Medulla oblongata (tissue), 1 donor: ENCODE measurements around the gene LRRFIP1.

Source experiments
- DNase-seq: peaks from one replicate; pipeline ENCODE4 v3.0.0-alpha.2; 2015; ENCODE audit errors: extremely low spot score

Gene LRRFIP1

DNA sequence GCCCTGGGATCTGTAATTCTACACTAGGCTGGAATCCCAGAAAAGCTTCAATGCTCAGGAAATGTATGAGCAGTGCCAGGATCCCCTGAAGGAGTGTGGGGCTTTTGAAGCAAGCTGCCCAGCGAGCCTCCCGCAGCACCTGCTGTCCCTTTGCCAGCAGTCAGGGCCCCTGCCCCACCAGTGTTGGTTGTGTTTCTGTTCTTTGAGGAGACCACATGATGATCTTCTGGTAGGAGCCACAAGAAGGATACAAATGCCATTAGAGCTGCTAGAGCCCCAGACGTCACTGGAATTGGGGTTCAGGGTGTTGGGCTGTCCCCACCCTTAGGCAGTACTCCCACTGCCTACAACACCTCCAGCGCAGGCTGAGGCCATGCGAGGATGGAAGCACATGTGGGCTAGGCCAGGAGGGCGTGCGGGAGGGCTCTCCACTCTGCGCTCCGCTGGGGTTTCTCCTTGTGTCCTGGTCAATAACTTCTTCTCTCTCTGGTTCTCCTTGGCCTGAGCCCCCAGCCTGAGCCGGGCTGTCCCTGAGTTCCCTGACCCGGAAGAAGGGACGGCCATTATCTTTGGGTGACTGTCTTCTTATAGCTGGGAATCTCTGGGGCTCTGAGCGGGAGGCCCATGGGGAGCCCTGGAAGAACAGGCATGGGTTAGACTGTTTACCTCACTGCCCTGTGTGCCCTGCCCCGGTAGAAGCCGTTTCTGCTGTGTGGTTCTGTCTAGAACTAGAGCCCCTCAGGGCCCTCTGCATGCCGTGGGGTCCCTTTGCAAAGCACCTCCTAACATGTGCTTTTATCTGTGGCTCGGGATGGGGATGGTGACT, 73.9 kb downstream of the LRRFIP1 start:
- DNase-seq = no peak

DNA sequence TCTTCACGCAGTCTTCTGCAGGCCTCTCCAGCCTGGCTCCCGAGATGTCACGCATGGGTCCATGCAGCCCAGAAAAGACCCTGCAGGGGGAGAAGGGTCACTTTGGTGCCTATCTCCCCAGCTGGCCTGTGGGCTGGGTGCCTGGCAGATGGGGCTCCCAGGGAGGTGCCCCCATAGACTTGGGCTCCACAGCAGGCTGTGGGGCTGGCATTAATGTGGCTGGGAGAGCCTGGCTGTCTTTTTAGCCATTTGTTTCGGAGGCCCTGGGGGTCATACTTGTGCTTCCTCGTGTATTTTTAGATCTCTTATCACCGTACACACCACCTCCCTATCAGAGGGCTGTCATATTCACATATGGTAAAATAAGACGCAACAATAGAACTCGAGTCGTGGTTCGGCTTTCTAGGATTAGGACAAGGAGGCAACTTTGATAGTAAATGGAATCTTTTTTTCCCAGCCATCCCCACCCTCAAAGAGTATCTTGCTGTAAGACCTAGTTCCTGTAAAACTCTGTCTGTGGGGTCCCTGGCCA, 74.5 kb downstream of the LRRFIP1 start:
- no peak for DNase-seq

DNA sequence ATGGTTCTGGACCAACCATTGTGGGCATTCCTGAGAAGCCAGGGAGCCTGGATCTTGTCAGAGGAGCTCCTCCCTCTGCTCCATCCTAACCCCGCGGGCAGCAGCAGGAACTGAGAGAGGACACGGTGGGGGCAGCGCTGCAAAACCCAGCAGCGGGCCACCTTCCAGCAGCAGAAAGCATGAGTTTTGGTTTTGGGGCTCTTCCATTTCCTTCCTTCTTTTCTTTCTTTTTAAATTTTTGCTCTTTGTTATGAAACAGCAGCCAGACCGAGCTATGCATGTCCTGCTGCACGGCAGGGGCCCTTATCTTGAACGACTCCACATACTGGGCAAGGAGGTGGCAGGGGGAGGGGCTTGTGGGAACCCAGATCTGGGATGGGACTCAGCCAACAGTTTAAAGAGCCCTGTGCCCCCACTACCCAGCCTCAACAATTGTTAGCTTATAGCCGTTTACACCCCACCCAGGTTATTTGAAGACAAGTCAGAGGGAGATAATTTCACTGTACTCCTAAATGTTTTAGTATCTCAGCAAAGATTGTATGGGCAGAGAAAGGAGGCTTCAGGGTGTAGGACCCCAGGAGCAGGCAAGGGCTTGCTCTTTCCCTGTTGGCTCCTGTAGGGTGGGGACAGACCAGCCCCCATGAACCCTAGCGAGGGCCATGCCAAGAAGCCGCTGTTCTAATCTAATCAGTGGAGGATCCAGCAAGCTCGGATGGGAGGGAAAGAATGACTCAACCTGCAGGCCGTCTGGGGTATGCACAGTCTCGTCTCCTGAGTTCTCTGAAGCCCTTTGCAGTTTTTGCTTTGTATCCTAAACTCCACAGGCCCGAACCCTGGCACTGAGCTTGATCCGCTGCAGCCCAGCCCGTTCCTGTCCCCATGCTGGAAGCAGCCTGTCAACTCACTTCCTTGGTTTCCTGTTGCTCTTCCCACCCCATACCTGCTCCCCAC, 75.3 kb downstream of the LRRFIP1 start:
- DNase-seq = peak; percentile 60

DNA sequence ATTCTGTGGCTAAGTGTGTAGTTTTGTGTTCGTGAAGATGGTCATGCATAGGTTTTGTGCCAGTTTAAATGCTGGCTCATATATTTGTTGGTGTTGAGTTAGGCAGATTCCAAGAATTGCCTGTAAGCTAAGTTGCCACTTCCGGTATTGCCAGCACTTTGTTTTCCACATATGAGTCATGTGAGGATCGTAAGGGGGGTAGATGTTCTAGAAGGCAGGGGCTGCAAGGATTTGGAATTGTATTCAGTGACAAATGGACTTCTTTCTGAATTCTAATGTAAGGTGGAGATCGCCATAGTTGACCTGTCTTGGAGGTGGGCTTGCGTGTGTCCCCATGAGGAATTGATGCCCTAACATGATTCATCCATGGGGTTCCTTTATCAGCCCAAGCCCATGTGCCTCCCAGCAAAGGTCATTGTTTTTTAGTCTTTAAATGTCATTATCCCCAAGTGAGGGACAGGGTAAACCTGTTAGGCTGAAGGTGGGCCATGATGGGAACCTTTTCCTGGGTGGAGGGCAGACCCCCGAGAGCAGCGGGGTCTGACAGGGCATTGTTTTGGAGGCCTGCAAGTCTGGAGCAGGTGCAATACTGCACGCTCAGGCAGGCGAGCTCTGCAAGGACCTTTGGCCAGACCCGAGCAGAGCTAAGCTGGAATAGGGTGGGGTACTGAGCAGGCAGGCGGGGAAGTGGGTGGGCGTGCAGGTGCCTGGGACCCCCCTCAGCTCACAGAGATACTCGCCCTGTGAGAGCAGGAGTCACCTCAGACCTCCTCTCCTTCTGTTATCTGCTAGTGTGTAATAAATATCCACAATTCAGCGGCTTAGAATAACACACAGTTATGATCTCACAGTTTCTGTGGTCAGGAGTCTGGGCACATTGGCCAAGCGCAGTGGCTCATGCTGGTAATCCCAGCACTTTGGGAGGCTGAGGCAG, 77.4 kb downstream of the LRRFIP1 start:
- no peak for DNase-seq

DNA sequence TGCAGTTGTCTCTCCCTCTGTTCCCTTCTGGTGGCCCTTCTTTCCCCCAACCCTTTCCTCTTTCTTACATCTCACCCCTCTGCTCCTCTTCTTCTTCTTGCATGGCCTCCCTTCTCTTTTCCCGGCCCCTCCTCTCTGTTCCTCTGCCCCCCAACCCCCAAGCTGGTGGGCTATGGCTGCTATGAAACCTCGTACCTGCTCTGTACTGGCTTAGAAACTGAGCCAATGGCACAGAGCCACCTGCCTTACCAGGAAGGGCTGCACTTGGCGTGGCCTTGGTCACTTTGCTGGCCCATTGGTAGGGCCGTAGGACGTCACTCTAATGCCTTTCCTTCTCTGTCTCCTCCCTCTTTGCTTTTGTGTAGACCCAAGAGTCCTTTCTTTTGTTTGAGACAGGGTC, 78.9 kb downstream of the LRRFIP1 start:
- DNase-seq = no peak

DNA sequence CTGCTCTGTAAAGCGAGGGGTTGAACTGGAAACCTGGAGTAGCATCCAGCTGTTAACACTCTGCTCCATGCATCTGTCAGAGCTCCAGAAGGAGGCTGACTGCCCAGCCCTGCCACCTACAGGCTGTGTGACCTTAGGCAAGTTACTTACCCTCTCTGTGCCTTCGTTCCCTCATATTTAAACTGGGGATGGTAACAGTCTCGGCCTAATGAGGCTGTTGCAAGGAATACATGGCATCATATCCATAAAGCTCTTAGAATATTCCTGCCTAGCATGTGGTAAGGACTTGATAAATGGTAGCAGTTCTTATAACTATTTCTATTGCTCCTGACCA, 80.6 kb downstream of the LRRFIP1 start:
- DNase-seq = no peak

DNA sequence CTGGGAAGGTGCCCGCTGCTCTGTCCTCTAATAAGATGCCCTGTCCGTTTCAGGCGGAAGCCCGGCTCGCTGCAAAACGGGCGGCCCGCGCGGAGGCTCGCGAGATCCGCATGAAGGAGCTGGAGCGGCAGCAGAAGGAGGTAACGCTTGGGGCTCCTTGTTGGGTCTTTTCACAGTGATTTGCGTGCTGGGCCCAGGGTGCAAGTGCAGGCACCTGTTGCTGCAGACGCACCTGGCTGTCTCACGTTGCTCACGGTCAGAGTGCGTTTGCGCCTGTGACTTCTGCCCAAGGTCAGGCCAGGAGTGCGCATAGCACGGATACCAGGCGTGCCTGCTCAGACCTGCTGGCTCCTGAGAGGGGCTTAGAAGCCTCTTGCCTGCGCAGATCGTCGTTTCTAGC, 81.1 kb downstream of the LRRFIP1 start:
- DNase-seq = no peak

DNA sequence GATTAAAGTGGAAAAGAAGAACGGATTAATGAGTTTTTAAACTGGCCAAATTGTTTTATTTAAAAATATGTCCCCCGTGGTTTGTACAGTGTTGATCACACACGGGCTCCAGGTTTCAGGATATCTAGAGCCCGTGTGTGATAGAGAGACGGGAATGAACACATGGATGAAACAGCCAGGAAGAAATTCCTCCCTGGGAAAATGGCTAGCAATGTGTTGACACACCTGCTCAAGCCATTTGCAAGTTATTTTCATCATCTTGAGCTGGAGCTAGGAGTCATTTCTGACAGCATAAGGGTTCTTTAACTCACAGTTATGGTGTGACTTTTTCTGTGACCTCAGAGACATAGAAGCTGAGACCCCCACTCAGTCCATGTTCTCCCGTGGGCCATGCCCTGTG, 81.6 kb downstream of the LRRFIP1 start:
- DNase-seq = no peak

DNA sequence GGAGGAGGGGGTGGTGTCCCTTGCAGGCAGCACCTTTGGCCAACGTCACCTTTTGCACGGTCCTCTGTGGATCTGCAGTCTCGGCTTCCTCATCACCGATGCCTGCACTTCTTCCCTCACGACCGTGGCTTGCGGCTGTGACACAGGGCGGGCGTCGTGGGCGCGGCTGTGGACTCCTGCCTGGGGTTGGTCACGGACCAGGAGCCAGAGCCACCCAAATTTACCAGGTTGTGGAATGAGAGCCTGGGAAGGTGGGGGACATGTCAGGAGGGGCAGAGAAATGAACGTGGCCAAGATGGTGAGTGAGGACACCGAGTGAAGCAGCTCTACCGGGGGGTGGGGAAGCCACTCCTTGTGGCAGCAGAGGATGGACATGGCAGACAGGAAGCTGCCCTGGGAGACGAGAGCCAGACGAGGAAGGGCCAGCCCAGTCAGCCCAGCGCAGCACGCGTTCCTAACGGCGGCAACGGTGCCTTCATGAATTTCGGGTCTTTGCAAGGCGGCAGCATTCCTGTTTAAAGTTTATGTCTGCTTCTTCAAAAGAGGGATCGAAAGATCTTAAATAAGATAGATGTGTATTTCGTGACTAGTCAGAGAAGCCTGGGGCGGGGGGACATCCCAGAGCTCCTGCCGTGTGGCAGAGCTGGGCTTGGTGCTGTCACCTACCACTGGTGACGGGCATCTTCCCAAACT, 84.2 kb downstream of the LRRFIP1 start:
- no peak for DNase-seq

DNA sequence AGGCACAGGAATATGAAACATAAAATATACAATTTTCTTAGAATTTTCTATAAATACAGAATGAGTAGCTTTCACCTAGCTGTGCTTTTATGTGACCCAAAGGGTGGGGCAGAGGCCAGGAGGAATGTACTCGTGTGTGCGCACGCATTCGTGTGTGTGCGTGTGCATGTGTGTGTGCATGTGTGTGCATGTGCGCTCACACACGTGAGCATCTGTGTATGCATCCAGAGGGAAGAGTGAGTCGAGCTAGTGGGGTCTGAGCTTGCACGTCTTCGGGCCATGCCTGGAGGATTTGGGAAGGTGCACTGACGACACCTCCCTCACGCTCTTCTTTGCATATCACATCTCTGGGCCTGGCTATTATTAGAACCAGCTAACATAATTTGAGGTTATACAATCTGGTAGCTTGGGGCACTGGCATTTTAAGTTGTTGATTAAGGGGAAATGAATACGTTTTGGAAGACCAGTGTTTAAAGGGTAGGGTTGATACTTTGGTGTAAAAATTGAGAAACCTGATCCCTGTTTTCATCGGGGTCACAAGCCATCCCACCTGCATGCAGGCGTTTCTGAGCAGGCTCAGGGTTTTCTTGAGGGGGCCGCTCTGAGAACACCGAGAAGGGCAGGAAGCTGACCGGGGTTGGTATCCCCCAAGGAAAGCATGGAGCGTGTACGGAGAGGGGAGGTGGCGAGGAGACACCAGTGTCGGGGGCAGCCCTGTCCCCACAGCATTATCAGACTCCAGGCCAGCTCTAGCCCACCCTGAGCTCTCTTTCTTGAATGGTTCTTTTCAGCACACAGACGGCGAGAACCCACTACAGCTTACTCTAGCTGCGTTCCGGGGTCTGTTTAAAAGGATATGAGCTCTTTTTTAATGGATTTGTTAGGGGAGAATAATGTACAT, 85.3 kb downstream of the LRRFIP1 start:
- DNase-seq = no peak

DNA sequence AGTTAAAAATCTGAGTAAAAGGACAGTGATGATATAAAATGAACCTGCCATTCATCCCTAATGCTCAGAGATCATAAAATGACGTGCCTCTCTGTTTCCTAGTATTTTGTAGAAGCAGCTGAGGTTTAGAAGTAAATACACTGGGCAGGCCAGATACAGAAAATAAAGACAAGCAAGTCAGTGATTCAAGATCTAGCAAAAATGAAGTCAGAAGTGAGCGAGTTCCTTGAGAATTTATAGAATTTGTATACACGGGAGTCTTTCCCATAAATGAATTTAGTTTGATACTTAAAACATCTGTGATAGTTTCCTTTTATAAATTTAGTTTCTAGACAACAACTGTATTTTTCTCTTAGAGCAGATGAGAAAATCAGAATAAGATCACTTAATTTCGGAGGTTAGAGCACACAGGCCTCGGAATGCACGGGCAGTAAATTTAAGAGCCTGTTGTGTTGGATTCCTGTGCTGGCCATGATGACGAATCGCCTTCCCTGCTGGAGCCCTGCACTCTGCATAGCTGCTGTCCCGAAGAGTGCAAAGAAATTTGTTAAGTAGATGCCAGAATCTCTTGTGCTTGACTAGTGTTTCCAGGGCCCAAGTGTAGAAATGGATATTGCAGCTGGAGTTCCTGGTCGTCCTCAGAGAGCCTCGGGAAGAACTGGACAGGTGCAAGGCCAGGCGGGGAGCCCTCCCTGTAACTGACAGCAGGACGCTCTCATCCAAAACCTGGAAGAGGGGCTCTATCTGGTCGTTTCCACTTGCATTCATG, 87.5 kb downstream of the LRRFIP1 start:
- no peak for DNase-seq

DNA sequence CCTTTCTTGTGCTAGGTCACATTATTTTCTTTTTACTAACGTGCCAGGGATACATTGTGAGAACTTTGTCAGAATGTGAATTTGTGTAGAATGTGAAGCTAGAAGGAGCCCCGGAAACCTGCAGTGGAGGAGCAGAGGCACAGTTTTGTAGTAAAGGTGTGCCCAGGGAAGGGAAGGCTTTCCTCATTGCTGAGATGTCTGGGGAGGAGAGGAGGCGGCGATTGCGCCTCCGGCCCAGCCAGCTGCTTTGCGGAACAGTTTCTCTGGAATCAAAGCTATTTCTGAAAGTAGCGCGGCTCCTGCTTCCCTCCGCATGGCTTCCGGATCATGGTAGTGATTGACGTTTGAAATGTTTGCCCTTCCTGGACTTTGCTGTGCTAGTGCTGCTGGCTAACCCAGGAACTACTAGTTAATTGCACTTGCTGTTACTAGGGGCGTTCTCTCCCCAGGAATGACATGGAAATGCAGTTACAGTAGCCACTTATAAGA, 88.1 kb downstream of the LRRFIP1 start:
- no peak for DNase-seq

DNA sequence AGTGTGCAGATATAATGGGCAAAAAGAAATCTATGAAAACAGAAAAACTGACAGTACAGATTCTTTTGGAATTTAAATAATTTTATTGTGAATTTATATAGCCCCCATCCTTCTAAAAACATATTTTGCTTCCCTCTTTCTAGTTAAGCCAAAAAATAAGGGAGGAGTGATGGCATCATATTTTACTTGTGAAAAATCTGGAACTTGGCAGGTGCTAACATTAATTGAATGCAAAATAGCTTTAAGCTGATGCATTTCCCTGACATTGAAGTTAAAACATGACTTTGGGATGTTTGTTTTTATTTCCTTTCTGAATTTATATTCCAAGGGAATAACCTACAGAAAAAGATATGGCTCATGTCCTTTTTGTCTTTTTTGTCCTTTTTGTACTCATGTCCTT, 88.6 kb downstream of the LRRFIP1 start:
- DNase-seq = no peak

DNA sequence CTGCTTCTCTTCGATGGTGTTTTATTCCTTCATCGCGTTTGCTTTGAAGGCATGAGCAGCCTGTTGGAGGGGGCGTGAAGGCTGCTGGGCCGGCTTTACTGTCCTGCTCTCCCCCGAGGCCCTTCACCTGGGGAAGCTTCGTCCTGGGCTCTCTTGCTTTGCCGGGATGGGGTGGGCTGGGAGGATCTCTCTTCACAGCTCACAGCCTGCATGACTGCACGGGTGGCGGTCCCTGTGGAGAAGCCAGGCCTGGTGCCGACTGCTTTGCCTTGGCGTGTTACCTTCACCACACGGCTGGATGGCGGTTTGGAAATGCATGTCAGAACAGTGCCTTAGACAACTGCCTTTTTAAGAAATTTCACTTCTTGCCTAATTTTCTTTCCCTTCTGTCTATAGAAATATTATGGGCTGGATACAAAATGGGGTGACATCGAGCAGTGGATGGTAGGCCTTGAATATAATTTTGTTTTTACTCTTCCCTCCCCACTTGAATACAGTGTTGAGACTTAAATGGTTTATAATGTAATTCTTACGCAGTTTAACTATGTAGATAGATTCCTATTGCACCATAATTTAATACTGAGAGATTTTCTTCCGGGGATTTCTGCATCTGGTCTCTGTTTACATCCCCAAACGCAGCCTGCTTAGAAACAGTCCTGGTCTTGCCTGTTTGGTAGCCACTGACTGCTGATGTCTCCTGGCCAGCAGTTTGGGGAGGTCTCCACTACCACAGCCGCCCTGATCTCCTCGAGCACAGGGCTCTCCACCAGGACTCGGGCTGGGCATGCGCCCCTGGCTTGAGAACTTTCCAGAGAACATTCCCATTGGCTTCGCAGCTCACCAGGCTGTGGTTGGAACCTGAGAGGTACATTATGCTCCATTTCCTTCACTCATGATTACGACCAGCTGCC, 90.2 kb downstream of the LRRFIP1 start:
- DNase-seq = no peak

DNA sequence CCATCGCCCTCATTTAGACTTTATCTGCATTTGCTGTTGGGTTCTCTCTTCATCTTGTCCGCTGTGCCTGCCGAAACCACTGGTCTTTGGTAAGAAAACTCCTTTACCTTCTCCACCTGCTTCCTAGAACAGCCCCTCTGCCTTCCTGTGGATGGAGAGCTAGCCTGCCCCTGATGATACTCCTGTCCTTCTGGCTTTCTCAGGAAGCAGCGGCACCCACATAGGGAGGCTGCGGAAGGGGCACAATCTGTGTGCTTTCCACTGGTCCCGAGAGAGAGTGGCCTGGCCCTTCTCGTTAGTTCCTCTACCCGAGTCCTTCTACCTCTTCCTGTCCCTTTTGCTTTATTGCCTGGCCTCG, 90.9 kb downstream of the LRRFIP1 start:
- DNase-seq = no peak

DNA sequence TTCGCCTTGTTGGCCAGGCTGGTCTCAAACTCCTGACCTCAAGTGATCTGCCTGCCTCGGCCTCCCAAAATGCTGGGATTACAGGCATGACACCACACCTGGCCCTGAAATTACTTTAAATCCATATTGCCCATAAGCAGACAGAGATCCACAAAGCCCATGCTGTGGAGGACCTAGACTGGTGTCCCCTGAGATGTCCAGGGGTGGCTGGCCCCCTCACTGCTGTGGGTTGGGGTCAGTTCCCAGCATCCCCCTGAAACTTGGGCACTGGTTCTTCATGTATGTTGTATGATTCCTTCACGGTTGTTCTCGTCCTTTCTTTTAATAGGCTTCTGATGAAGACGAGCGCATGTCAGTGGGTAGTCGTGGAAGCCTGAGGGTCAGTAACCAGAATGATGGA, 93.1 kb downstream of the LRRFIP1 start:
- DNase-seq = no peak

DNA sequence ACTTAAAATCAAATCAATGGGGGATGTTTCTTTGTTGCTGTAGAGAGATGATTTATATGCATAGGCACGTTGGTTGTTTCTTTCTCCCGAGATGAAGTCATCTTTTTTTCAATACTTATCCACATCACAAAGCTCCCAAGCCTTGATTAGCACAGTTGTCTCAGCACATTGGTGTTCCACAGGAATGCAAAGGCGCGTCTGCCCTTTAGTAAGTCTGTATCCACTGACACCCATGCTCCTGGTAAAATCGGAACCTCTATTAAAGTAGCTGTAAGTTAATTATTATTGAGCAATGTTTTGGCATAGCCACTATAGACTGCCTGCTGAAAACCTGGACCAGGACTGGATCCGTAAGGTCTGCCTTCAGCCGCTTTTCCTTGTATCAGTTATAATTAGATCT, 93.6 kb downstream of the LRRFIP1 start:
- no peak for DNase-seq

DNA sequence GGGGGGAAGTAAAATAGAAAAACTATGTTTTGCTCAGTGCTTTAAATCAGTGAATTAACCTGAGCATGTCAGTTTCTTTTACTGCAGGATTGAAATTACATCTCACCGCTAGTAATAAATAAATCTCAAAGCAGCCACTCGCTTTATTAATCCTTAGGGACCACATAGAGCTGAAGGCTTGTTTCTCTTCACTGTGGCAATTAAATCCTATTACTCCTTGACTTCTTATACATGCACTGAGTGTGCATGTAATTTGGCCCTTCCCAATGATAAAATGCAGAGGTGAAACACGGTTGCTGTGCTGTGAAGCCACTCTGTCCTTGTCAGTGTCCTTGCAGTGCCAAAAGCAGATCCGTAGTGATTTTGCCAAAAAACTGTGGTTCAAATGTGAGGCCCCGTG, 94.1 kb downstream of the LRRFIP1 start:
- DNase-seq = no peak
